ENCODE measurements around the gene C2orf49. TPM values are rescaled to one million over a fixed set of nuclear protein-coding genes. Genes with fewer than 3 reads are reported as not detected.

The C2orf49 gene
- total RNA-seq, 1 donor from 2014 or later: 19.3 TPM

- TF ChIP-seq, protein P1, sequence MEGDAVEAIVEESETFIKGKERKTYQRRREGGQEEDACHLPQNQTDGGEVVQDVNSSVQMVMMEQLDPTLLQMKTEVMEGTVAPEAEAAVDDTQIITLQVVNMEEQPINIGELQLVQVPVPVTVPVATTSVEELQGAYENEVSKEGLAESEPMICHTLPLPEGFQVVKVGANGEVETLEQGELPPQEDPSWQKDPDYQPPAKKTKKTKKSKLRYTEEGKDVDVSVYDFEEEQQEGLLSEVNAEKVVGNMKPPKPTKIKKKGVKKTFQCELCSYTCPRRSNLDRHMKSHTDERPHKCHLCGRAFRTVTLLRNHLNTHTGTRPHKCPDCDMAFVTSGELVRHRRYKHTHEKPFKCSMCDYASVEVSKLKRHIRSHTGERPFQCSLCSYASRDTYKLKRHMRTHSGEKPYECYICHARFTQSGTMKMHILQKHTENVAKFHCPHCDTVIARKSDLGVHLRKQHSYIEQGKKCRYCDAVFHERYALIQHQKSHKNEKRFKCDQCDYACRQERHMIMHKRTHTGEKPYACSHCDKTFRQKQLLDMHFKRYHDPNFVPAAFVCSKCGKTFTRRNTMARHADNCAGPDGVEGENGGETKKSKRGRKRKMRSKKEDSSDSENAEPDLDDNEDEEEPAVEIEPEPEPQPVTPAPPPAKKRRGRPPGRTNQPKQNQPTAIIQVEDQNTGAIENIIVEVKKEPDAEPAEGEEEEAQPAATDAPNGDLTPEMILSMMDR (IDR thresholded peaks at IDR 0.05): no peak
- no peak for DNase-seq (ENCODE audit: extremely low spot score, unreplicated experiment)
- Mint-ChIP-seq H3K27ac (ENCODE audit: unreplicated experiment) (peak overlapping the region; percentile 94), H3K36me3 (ENCODE audit: unreplicated experiment) (peaks cover 32% of the 10 kb centered on the region), H3K27me3 (ENCODE audit: unreplicated experiment) (no peaks in the 10 kb centered on the region), H3K4me1 (ENCODE audit: unreplicated experiment) (peaks cover 56% of the 10 kb centered on the region), H3K4me3 (ENCODE audit: unreplicated experiment) (peak overlapping the region; percentile 92), H3K9me3 (ENCODE audit: unreplicated experiment) (no peaks in the 10 kb centered on the region)
Measured at GRCh38 chr2:105397025-105397722, 59.8 kb downstream of the C2orf49 start.

DNA sequence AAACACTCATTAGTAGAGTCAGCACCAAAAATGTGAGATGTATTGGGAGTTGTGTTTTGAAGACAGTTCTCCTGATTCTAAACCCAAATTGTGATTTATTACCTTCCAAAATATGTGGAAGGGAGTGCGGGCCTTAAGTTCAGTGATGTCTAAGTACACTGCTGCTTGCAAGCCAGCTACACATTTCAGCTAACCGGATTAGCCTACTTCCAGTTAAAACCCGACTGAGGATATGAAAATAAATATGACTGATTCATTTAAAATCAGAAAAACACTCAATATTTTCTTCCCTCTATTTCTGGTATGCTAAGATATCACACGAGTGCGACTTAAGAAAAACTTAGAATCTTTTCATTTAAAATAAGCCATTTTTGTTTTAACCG, 60.6 kb downstream of the C2orf49 start:
- peaks cover 48% of the 10 kb centered on the region for H3K4me1 Mint-ChIP-seq (ENCODE audit: unreplicated experiment)
- DNase-seq (ENCODE audit: extremely low spot score, unreplicated experiment): no peak
- peak overlapping the region; percentile 94 for H3K27ac Mint-ChIP-seq (ENCODE audit: unreplicated experiment)

GRCh38 chr2:105398336-105399206, 61.2 kb downstream of the C2orf49 start, which contains the start of gene FHL2:
FHL2 (minus strand) TSS chr2:105399051; CDS start chr2:105386516, 12,535 bp downstream.
- Mint-ChIP-seq H3K4me3 (ENCODE audit: unreplicated experiment) (peak within 1 kb of the TSS; percentile 92), H3K36me3 (ENCODE audit: unreplicated experiment) (peaks cover 23% of the 10 kb centered on the region), H3K4me1 (ENCODE audit: unreplicated experiment) (peaks cover 49% of the 10 kb centered on the region), H3K27me3 (ENCODE audit: unreplicated experiment) (no peaks in the 10 kb centered on the region), H3K27ac (ENCODE audit: unreplicated experiment) (peak within 1 kb of the TSS; percentile 94), H3K9me3 (ENCODE audit: unreplicated experiment) (no peaks in the 10 kb centered on the region)
- TF ChIP-seq, protein P1 (IDR thresholded peaks at IDR 0.05): peak; percentile 56
- DNase-seq (ENCODE audit: extremely low spot score, unreplicated experiment): peak; percentile 91

More for the DNA sequence above, 60.6 kb downstream of the C2orf49 start:
- no peaks in the 10 kb centered on the region for H3K27me3 Mint-ChIP-seq (ENCODE audit: unreplicated experiment)
- peak overlapping the region; percentile 92 for H3K4me3 Mint-ChIP-seq (ENCODE audit: unreplicated experiment)
- peaks cover 28% of the 10 kb centered on the region for H3K36me3 Mint-ChIP-seq (ENCODE audit: unreplicated experiment)
- TF ChIP-seq, protein P1 (IDR thresholded peaks at IDR 0.05): no peak
- no peaks in the 10 kb centered on the region for H3K9me3 Mint-ChIP-seq (ENCODE audit: unreplicated experiment)

Other genes starting within 250 kb of the C2orf49 start
- not detected in 2 replicates for gene GPR45, start 95.8 kb upstream of the C2orf49 start, total RNA-seq
- 17.9 and 21.2 TPM in 2 replicates for gene TGFBRAP1, start 7.8 kb upstream of the C2orf49 start, total RNA-seq
- gene FHL2, start 61.5 kb downstream of the C2orf49 start, total RNA-seq: 76.8 and 78.7 TPM in 2 replicates